ENCODE measurements around the gene METTL8.

The METTL8 gene

GRCh38 chr2:171452773-171453172, 19.0 kb upstream of the METTL8 start:
- H3K27ac ChIP-seq = no peak overlapping the region
- TF ChIP-seq CTCF (IDR thresholded peaks at IDR 0.05; ENCODE audit: low read depth, low read length) = no peak
- H3K27me3 ChIP-seq (ENCODE audit: insufficient read depth, low read depth, severe bottlenecking) = no peaks in the 10 kb centered on the region
- H3K36me3 ChIP-seq = peaks cover 58% of the 10 kb centered on the region
- DNase-seq = no peak
- H3K4me3 ChIP-seq (ENCODE audit: low read depth, low read length) = no peak overlapping the region
- H3K9me3 ChIP-seq (ENCODE audit: severe bottlenecking) = no peaks in the 10 kb centered on the region

- peaks cover 57% of the 10 kb centered on the region for H3K36me3 ChIP-seq
- H3K9me3 ChIP-seq (ENCODE audit: severe bottlenecking) = no peaks in the 10 kb centered on the region
- no peak for TF ChIP-seq CTCF (IDR thresholded peaks at IDR 0.05; ENCODE audit: low read depth, low read length)
- no peak for DNase-seq
- H3K27ac ChIP-seq = no peak overlapping the region
- no peak overlapping the region for H3K4me3 ChIP-seq (ENCODE audit: low read depth, low read length)
- no peaks in the 10 kb centered on the region for H3K27me3 ChIP-seq (ENCODE audit: insufficient read depth, low read depth, severe bottlenecking)
Observed at GRCh38 chr2:171451074-171451473, 17.3 kb upstream of the METTL8 start.

- Histone ChIP-seq H3K27ac (no peak overlapping the region), H3K27me3 (ENCODE audit: insufficient read depth, low read depth, severe bottlenecking) (no peaks in the 10 kb centered on the region), H3K9me3 (ENCODE audit: severe bottlenecking) (no peaks in the 10 kb centered on the region), H3K36me3 (peaks cover 59% of the 10 kb centered on the region), H3K4me3 (ENCODE audit: low read depth, low read length) (no peak overlapping the region)
- 0 out of 2 replicates have a peak, but pooled peaks have one; percentile 19 for TF ChIP-seq CTCF (IDR thresholded peaks at IDR 0.05; ENCODE audit: low read depth, low read length)
- DNase-seq = no peak
Observed at GRCh38 chr2:171447675-171448074, 13.9 kb upstream of the METTL8 start.

GRCh38 chr2:171441470-171441869, 7.7 kb upstream of the METTL8 start:
- no peak overlapping the region for H3K27ac ChIP-seq
- DNase-seq = no peak
- TF ChIP-seq CTCF (IDR thresholded peaks at IDR 0.05; ENCODE audit: low read depth, low read length) = no peak
- H3K4me3 ChIP-seq (ENCODE audit: low read depth, low read length) = no peak overlapping the region
- H3K27me3 ChIP-seq (ENCODE audit: insufficient read depth, low read depth, severe bottlenecking) = no peaks in the 10 kb centered on the region
- H3K9me3 ChIP-seq (ENCODE audit: severe bottlenecking) = no peaks in the 10 kb centered on the region
- H3K36me3 ChIP-seq = peaks cover 61% of the 10 kb centered on the region

- Histone ChIP-seq H3K27me3 (ENCODE audit: insufficient read depth, low read depth, severe bottlenecking) (no peaks in the 10 kb centered on the region), H3K36me3 (peaks cover 41% of the 10 kb centered on the region), H3K27ac (no peak overlapping the region), H3K9me3 (ENCODE audit: severe bottlenecking) (no peaks in the 10 kb centered on the region), H3K4me3 (ENCODE audit: low read depth, low read length) (no peak overlapping the region)
- DNase-seq = no peak
- no peak for TF ChIP-seq CTCF (IDR thresholded peaks at IDR 0.05; ENCODE audit: low read depth, low read length)
Observed at GRCh38 chr2:171436307-171436706, 2.5 kb upstream of the METTL8 start.

Measured in WERI-Rb-1 (cell line).